GM12878 (cell line): Measurements from ENCODE around the gene MRPL2. TPM values are rescaled to one million over a fixed set of nuclear protein-coding genes. Genes with fewer than 3 reads are reported as not detected.

ENCODE experiments used
- ATAC-seq: fragments of 200-7000 bp; cut with Tn5 transposase; 3 replicates; pipeline ENCODE4 v1.9.1; 2020; ENCODE audit warnings: mild to moderate bottlenecking, moderate library complexity
- BruUV-seq: library from RNA; stranded (reverse); fragments of 400-500 nt; replicated peaks from 2 replicates; lab custom pipeline; 2021; lab: Mats Ljungman, UMichigan
- CTCF ChIA-PET: fragments of 300-600 bp; sonication (Branson Sonifier 250); formaldehyde crosslinking; extraction: SDS; loops from one replicate; lab custom pipeline; 2021; ENCODE audit warnings: inconsistent platforms; lab: Yijun Ruan, JAX
- POLR2A ChIA-PET: fragments of 350-600 bp; formaldehyde crosslinking; extraction: SDS; loops from one replicate; lab custom pipeline; 2021; ENCODE audit warnings: inconsistent platforms; lab: Charles Lee
- RAD21 ChIA-PET: fragments of 300-600 bp; sonication (Branson Sonifier 250); formaldehyde crosslinking; loops from one replicate; lab custom pipeline; 2023; ENCODE audit warnings: antibody characterized with exemption; ENCODE audit not compliant: unreplicated experiment; lab: Charles Lee
- SMC1A ChIA-PET: fragments of 300-600 bp; sonication (Branson Sonifier 250); formaldehyde crosslinking; loops from one replicate; lab custom pipeline; 2023; ENCODE audit not compliant: unreplicated experiment, uncharacterized antibody; lab: Charles Lee
- DNase-seq: peaks from one replicate; pipeline ENCODE4 v3.0.0-alpha.2; 2011; ENCODE audit warnings: low read depth, low spot score
- FAIRE-seq: peaks from 3 replicates; lab custom pipeline; 2011; peaks lifted over from hg19 to GRCh38; lab: Jason Lieb, UNC
- H2AFZ ChIP-seq: 2 replicates; pipeline ENCODE4 v1.6.0; 2011; ENCODE audit warnings: low read depth, low read length, control low read depth; ENCODE audit not compliant: control insufficient read depth
- H3K27ac ChIP-seq: 2 replicates; pipeline ENCODE4 v1.5.1; 2011; ENCODE audit warnings: control low read depth; ENCODE audit not compliant: control insufficient read depth, insufficient read depth
- H3K27me3 ChIP-seq, 2 experiments: replicated peaks in 1 of 2; 2 replicates each; pipeline versions ENCODE4 v1.6.0 to v1.6.1; 2011; ENCODE audit warnings: low read length in 1 of 2; ENCODE audit not compliant: control insufficient read depth in 2 of 2, insufficient read depth in 2 of 2
- H3K36me3 ChIP-seq, 2 experiments: 2 replicates each; pipeline ENCODE4 v1.5.1; 2011; ENCODE audit warnings: low read length in 1 of 2; ENCODE audit not compliant: control insufficient read depth in 2 of 2, insufficient read depth in 2 of 2
- H3K4me1 ChIP-seq: 2 replicates; pipeline ENCODE4 v1.6.1; 2011; ENCODE audit warnings: mild to moderate bottlenecking, low read length, moderate library complexity, mixed read lengths; ENCODE audit not compliant: control insufficient read depth, insufficient read depth
- H3K4me2 ChIP-seq: 2 replicates; pipeline ENCODE4 v1.6.0; 2011; ENCODE audit warnings: control low read depth; ENCODE audit not compliant: control insufficient read depth, insufficient read depth
- H3K4me3 ChIP-seq: fragments of 200-600 bp; sonication (generic); 2 replicates; pipeline ENCODE4 v1.5.1; 2016
- H3K79me2 ChIP-seq: 2 replicates; pipeline ENCODE4 v1.6.0; 2011; ENCODE audit warnings: low read length; ENCODE audit not compliant: control insufficient read depth, insufficient read depth
- H3K9ac ChIP-seq: 2 replicates; pipeline ENCODE4 v1.8.0; 2011; ENCODE audit warnings: low read length, control low read depth, mixed read lengths; ENCODE audit not compliant: control insufficient read depth, insufficient read depth
- H3K9me3 ChIP-seq: replicated peaks from 3 replicates; pipeline ENCODE4 v1.5.1; 2011; ENCODE audit warnings: mild to moderate bottlenecking, low read length; ENCODE audit not compliant: control insufficient read depth, insufficient read depth
- H4K20me1 ChIP-seq: 2 replicates; pipeline ENCODE4 v1.6.0; 2011; ENCODE audit not compliant: control insufficient read depth, insufficient read depth
- CREB1 ChIP-seq: IDR thresholded peaks from 2 replicates; pipeline ENCODE4 v1.6.1; 2012; ENCODE audit warnings: low read depth, mild to moderate bottlenecking, inconsistent platforms
- E4F1 ChIP-seq: fragments of 450-650 bp; IDR thresholded peaks from 2 replicates; pipeline ENCODE4 v1.6.1; 2018; ENCODE audit warnings: borderline replicate concordance, mild to moderate bottlenecking; ENCODE audit not compliant: partially characterized antibody
- ELK1 ChIP-seq: IDR thresholded peaks from 2 replicates; pipeline ENCODE4 v1.6.1; 2012; ENCODE audit warnings: low read depth, low read length, improper control_type of control experiment
- EP300 ChIP-seq, 2 experiments: fragments of 150-350 bp in 1 of 2; IDR thresholded peaks; 2 replicates each; pipeline ENCODE4 v1.6.1; 2011 to 2012; ENCODE audit warnings: low read depth in 2 of 2, low read length in 2 of 2, borderline replicate concordance in 1 of 2, improper control_type of control experiment in 1 of 2, inconsistent platforms in 1 of 2; ENCODE audit not compliant: control insufficient read depth in 1 of 2
- MAX ChIP-seq: IDR thresholded peaks from 2 replicates; pipeline ENCODE4 v1.6.1; 2012; ENCODE audit warnings: low read depth, low read length, improper control_type of control experiment
- MXI1 ChIP-seq: fragments of 150-350 bp; IDR thresholded peaks from 2 replicates; pipeline ENCODE4 v1.6.1; 2011; ENCODE audit warnings: low read depth, mild to moderate bottlenecking, inconsistent platforms, low read length, improper control_type of control experiment
- NBN ChIP-seq: fragments of 450-650 bp; IDR thresholded peaks from 2 replicates; pipeline ENCODE4 v1.6.1; 2016
- RCOR1 ChIP-seq: conservative IDR thresholded peaks from 2 replicates; pipeline ENCODE4 v1.6.1; 2012; ENCODE audit warnings: low read depth, low read length, improper control_type of control experiment
- SIX5 ChIP-seq: IDR thresholded peaks from 2 replicates; pipeline ENCODE4 v1.6.1; 2011; ENCODE audit warnings: mild to moderate bottlenecking, low read depth, low read length, moderate library complexity; ENCODE audit not compliant: severe bottlenecking
- SUZ12 ChIP-seq: fragments of 200-600 bp; sonication (generic); IDR thresholded peaks from one replicate; pipeline ENCODE4 v1.6.1; 2018; ENCODE audit warnings: antibody characterized with exemption, mild to moderate bottlenecking; ENCODE audit not compliant: unreplicated experiment
- WGBS: methylation state at CpG from one replicate; pipeline ENCODE4 v1.1.6; 2016; ENCODE audit warnings: low lambda C conversion rate; ENCODE audit not compliant: insufficient replicate concordance, insufficient coverage; ENCODE audit errors: missing lambda C conversion rate; 5-methylcytosine and 5-hydroxymethylcytosine counted together
- in situ Hi-C: fragments of 300-500 bp; cut with MboI; formaldehyde crosslinking; loops from 9 replicates; pipeline ENCODE4 v1.14.3; 2018; ENCODE audit warnings: mixed read lengths
- intact Hi-C: fragments of 100-400 bp; cut with micrococcal nuclease; formaldehyde crosslinking; loops from one replicate; pipeline ENCODE4 v1.14.2; 2022; ENCODE audit not compliant: unreplicated experiment
- polyA plus RNA-seq, 11 experiments: library from polyadenylated mRNA; depleted of rRNA in 4 of 11; unstranded in 6 of 11; stranded (reverse) in 5 of 11; fragments of >200 nt; fragmentation: Nextera tagmentation in 4 of 11; fragmentation: Illumina TruSeq in 1 of 11; extraction: Ambion mirVana in 4 of 11; extraction: Trizol in 1 of 11; gene quantifications; 1 replicate in 1 of 11; 2 replicates in 10 of 11; pipeline versions ENCODE4 v1.2.1 to v1.2.3, GENCODE V29; 2011 to 2016; ENCODE audit warnings: inconsistent platforms in 2 of 11, missing spikeins in 2 of 11, low read depth in 1 of 11
- total RNA-seq, 4 experiments: library from RNA; depleted of rRNA in 3 of 4; stranded (reverse); fragments of >200 nt in 3 of 4; fragmentation: Illumina TruSeq in 1 of 4; extraction: Trizol in 1 of 4; gene quantifications; 2 replicates each; pipeline versions ENCODE4 v1.2.1 to v1.2.3, GENCODE V29; 2013 to 2021

Gene MRPL2
- total and polyA plus RNA-seq, 10 of the 15 experiments (the other 5 are each of a cell fraction or from before 2014, with no cell fraction given), result 29.7 to 125 (median 50.2) TPM

- Histone ChIP-seq H3K27ac (no peak overlapping the region), H3K79me2 (no peaks in the 10 kb centered on the region), H3K27me3 (no peaks in the 10 kb centered on the region), H3K4me3 (no peak overlapping the region), H2AFZ (no peak overlapping the region), H4K20me1 (no peaks in the 10 kb centered on the region), H3K9ac (no peak overlapping the region), H3K36me3 (no peaks in the 10 kb centered on the region), H3K9me3 (no peaks in the 10 kb centered on the region), H3K4me1 (peaks cover 12% of the 10 kb centered on the region), H3K4me2 (no peak overlapping the region)
- POLR2A ChIA-PET, result interaction anchor here (0.9 kb wide), 1 partner anchor 8 kb away, joined by 5 read pairs; no protein-coding TSS in a partner anchor
- CTCF ChIA-PET, result interaction anchor here (0.7 to 1.2 kb wide), 2 partner anchors 8 to 112 kb away, joined by 3 to 5 read pairs; no protein-coding TSS in a partner anchor
- TF ChIP-seq ELK1 (no peak), NBN (no peak), MXI1 (no peak), CREB1 (no peak), SIX5 (no peak), E4F1 (no peak), SUZ12 (no peak), RCOR1 (no peak), MAX (no peak), EP300 (IDR thresholded peaks at IDR 0.05; ENCODE audit: borderline replicate concordance in 1 of 2, control insufficient read depth in 1 of 2, low read depth in 2 of 2, low read length in 2 of 2) (no peak)
- FAIRE-seq (no peak), DNase-seq (no peak), ATAC-seq (no peak)
- in situ Hi-C loops, result no loop called here
- intact Hi-C loops, result no loop called here
- 50% methylated on average over 4 of the region's 4 CpGs for WGBS
- BruUV-seq, result no TSS peak
- RAD21 ChIA-PET, result no interaction called here
- SMC1A ChIA-PET, result interaction anchor here (1.0 kb wide), 1 partner anchor 11 kb away, joined by 4 read pairs; no protein-coding TSS in a partner anchor
Observed at GRCh38 chr6:43089467-43089866, 30.2 kb upstream of the MRPL2 start.
